Type B pancreatic cell (in vitro differentiated cells): ENCODE results near the gene PDE6D. TPM values are rescaled to one million over a fixed set of nuclear protein-coding genes. Genes with fewer than 3 reads are reported as not detected.

Source experiments
- DNase-seq: peaks from one replicate; pipeline ENCODE4 v3.0.0; 2021; ENCODE audit warnings: mixed read lengths; ENCODE audit not compliant: unreplicated experiment; ENCODE audit errors: extremely low spot score
- H3K27ac Mint-ChIP-seq: 2 replicates; pipeline ENCODE4 v1.8.0; 2021; ENCODE audit warnings: mild to moderate bottlenecking, mixed read lengths
- H3K27me3 Mint-ChIP-seq: 2 replicates; pipeline ENCODE4 v1.8.0; 2021; ENCODE audit warnings: mixed read lengths
- H3K36me3 Mint-ChIP-seq: 2 replicates; pipeline ENCODE4 v1.8.0; 2021; ENCODE audit warnings: mixed read lengths
- H3K4me1 Mint-ChIP-seq: one replicate; pipeline ENCODE4 v1.8.0; 2021; ENCODE audit warnings: mixed read lengths; ENCODE audit not compliant: unreplicated experiment
- H3K4me3 Mint-ChIP-seq: 2 replicates; pipeline ENCODE4 v1.8.0; 2021; ENCODE audit warnings: mild to moderate bottlenecking, mixed read lengths
- H3K9me3 Mint-ChIP-seq: 2 replicates; pipeline ENCODE4 v1.8.0; 2021; ENCODE audit warnings: mixed read lengths
- total RNA-seq: library from RNA; stranded (reverse); gene quantifications from 2 replicates; pipeline ENCODE4 v1.2.1, GENCODE V29; 2021; ENCODE audit warnings: low replicate concordance
- TF ChIP-seq, protein P1 (sequence below): fragments of 200-600 bp; sonication (generic); conservative IDR thresholded peaks from 2 replicates; pipeline ENCODE4 v1.5.0; 2021; ENCODE audit warnings: antibody characterized with exemption, mild to moderate bottlenecking

PDE6D gene
- total RNA-seq, 1 donor from 2014 or later, result 24.3 TPM

DNA sequence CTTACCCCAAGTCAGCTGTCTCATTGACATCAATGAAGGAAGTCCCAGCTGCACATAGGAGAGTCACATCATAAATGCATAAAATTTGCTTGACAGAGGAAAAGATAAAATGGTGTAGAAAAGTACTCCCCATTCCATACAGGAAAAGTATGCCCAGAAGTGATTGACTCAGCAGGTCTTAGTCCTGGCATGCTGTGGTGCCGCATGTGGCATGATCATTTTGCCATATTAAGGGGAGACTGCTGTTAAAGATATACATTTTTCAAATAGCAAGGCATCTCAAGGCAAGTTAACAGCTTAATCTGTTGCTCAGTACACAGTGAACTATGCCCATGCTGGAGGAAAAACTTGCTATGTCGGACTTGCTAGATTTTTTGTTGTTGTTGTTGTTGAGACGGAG lies 13.3 kb upstream of the PDE6D start:
- no peak overlapping the region for H3K4me3 Mint-ChIP-seq

DNA sequence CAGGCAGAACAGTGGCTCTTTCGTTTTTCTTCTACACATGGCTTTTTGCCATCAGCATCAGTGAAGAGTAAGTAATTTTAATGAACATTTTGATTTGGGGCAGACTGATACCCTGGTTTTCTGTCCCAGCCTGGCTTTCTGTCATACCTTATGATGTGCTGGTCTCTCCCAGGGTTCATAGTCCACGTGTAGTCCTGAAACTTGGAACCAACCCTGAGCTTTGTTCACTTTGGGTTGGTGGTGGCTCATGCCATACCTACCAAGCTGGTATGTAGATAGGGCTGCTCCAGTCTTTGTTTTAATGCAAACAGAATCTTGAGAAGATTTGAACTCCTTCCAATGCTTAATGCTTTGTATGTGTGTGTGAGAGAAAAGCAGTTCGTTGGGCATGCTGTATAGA lies 10.0 kb upstream of the PDE6D start:
- H3K27ac Mint-ChIP-seq, result no peak overlapping the region
- H3K9me3 Mint-ChIP-seq, result no peaks in the 10 kb centered on the region
- H3K4me1 Mint-ChIP-seq, result peaks cover 16% of the 10 kb centered on the region

More for the DNA sequence above, 13.3 kb upstream of the PDE6D start:
- Mint-ChIP-seq H3K27me3 (no peaks in the 10 kb centered on the region), H3K9me3 (no peaks in the 10 kb centered on the region), H3K4me1 (peaks cover 5% of the 10 kb centered on the region), H3K36me3 (peaks cover 14% of the 10 kb centered on the region), H3K27ac (no peak overlapping the region)
- TF ChIP-seq, protein P1, sequence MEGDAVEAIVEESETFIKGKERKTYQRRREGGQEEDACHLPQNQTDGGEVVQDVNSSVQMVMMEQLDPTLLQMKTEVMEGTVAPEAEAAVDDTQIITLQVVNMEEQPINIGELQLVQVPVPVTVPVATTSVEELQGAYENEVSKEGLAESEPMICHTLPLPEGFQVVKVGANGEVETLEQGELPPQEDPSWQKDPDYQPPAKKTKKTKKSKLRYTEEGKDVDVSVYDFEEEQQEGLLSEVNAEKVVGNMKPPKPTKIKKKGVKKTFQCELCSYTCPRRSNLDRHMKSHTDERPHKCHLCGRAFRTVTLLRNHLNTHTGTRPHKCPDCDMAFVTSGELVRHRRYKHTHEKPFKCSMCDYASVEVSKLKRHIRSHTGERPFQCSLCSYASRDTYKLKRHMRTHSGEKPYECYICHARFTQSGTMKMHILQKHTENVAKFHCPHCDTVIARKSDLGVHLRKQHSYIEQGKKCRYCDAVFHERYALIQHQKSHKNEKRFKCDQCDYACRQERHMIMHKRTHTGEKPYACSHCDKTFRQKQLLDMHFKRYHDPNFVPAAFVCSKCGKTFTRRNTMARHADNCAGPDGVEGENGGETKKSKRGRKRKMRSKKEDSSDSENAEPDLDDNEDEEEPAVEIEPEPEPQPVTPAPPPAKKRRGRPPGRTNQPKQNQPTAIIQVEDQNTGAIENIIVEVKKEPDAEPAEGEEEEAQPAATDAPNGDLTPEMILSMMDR, result no peak
- no peak for DNase-seq

DNA sequence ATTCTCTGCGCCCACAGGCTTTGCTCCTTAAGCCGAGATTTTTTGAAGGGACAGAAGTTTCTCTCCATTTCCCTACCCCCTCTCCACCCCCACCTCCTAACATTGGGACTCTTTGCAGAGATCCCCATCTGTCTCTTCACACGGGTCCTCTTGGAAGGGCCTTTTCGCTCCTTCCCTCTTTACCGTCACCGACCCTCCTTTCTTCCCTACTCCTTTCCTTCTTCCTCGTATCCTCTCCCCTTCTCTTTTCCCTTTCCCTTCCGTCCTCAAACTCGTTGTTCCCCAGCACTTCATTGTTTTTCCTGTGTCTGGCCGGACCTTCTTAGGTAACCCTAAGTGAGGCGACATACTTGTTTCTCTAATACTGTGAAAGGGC lies 5.8 kb upstream of the PDE6D start:
- Mint-ChIP-seq H3K4me1 (peaks cover 36% of the 10 kb centered on the region), H3K27ac (peak overlapping the region; percentile 82), H3K27me3 (no peaks in the 10 kb centered on the region), H3K9me3 (no peaks in the 10 kb centered on the region), H3K36me3 (no peaks in the 10 kb centered on the region), H3K4me3 (peak overlapping the region; percentile 96)
- no peak for DNase-seq
- TF ChIP-seq, protein P1, result no peak

More for the DNA sequence above, 10.0 kb upstream of the PDE6D start:
- H3K27me3 Mint-ChIP-seq, result no peaks in the 10 kb centered on the region
- no peak overlapping the region for H3K4me3 Mint-ChIP-seq
- TF ChIP-seq, protein P1, result no peak
- no peak for DNase-seq
- peaks cover 11% of the 10 kb centered on the region for H3K36me3 Mint-ChIP-seq

DNA sequence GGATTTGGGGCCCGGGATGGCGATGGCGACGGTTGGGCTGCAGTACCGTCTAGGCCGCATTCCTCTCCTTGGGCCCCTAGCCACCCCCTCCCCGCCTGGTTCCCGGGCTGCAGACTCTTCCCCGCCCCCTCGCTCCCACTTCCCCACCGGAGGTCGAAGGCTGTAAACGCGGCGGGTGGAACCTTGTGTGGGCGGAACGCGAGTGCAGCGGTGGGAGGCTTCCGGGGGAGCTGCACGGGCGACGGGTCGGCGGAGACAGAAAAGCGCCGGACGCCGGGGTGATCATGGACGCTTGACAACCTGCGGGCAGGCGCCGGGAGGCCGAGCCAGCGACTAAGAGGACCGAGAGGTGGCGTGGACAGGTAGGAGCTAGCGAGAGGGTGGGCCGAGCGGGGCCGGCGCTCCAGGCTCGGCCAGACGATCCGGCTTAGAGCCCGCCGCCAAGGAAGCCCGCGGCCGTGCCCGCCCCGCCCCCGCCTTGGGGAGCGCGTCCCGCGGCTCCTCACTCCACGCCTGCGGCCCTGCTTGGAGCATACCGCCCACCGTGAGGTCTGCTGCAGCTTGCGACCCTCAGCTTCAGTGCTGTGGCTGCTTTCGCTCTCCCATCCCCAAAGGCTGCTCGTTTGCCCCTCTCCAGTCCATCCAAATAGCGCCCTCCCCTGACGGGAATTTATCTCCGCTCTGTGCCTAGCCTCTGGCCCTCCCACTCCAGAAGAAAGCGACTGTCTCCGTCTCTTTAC lies 5.3 kb upstream of the PDE6D start, which contains the start of gene COPS7B:
Gene COPS7B (plus strand): TSS at position 269 of the 740 bp plus-strand sequence. CDS start 2,126 bp downstream, outside the sequence.
- Mint-ChIP-seq H3K27me3 (no peaks in the 10 kb centered on the region), H3K4me3 (peak within 1 kb of the TSS; percentile 96), H3K36me3 (no peaks in the 10 kb centered on the region), H3K9me3 (no peaks in the 10 kb centered on the region), H3K27ac (peak within 1 kb of the TSS; percentile 91), H3K4me1 (peaks cover 41% of the 10 kb centered on the region)
- TF ChIP-seq, protein P1, result peak; percentile 56
- DNase-seq, result peak; percentile 90

DNA sequence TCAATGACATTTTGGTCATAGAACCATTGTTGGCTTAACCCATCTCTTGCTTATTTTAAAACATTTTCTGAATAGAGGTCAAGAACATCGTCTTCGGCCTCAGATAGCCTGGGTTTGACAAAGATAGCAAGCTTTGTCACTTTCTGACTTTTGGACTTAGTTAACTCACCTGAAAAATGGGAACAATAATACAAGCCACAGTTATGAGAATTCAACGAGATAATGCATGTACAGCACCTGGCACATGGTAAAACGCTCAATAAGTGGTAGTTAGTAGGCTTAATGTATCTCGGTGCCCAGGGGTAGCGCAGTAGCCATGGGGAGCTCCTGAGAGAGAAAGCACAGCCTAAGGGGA lies 4.7 kb upstream of the PDE6D start:
- no peaks in the 10 kb centered on the region for H3K9me3 Mint-ChIP-seq
- no peaks in the 10 kb centered on the region for H3K36me3 Mint-ChIP-seq
- peak overlapping the region; percentile 91 for H3K27ac Mint-ChIP-seq
- H3K4me3 Mint-ChIP-seq, result peak overlapping the region; percentile 96
- no peak for DNase-seq
- no peaks in the 10 kb centered on the region for H3K27me3 Mint-ChIP-seq
- TF ChIP-seq, protein P1, result no peak
- peaks cover 41% of the 10 kb centered on the region for H3K4me1 Mint-ChIP-seq
